GM21529 (cell line): ENCODE results near the gene GRM4.
A peak's percentile ranks its signal among the peaks of the same experiment; 100 is the strongest.
"Not testable (repeated sequence)": the region's sequence is repeated elsewhere in the genome, so short reads cannot be mapped to it uniquely, and the experiment has no call there.

Source experiments
- ATAC-seq: cut with Tn5 transposase; IDR thresholded peaks from one replicate; pipeline ENCODE4 v1.9.1; 2021; ENCODE audit not compliant: unreplicated experiment

Gene GRM4

DNA sequence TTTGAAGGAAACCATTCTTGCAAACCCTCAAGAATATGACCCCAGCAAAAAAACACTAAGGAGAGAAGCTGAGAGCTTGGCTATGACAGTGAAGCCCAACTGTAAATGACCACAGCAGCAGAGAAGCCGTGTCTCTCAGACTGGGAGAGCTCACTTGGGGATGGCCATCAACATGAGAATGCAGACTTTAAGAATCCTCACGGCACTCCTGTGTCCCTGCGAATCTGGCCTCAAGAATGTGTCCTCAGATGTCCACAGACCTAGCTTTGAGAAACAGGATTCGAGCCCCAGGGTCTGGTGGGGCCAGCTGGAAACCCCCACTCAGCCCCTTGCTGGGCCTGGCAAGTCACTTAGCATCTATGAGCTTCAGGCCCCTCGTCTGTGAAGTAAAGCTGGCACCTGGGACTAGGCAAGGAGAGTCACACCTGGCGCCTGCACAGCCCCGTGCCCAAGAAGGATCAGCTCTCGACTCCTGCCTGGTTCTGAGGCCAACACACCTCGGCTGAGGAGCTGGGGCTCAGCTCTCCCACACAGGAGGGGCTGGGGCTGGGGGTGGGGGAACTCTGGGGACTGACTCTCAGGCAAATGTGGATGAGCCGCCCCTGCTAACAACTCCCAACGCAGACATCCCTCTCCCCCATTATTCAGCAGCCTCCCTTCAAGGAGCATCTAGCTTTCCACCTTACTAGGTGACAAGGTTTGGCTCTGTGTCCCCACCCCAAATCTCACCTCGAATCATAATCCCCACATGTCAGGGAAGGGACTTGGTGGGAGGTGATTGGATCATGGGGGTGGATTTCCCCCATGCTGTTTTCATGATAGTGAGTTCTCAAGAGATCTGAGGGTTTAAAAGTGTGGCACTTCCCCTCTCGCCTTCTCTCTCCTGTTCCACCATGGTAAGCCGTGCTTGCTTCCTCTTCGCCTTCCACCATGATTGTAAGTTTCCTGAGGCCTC is 97.7 kb downstream of the GRM4 start:
- no peak for ATAC-seq

- ATAC-seq, result no peak
Measured at GRCh38 chr6:34046617-34047016, 99.3 kb downstream of the GRM4 start.

DNA sequence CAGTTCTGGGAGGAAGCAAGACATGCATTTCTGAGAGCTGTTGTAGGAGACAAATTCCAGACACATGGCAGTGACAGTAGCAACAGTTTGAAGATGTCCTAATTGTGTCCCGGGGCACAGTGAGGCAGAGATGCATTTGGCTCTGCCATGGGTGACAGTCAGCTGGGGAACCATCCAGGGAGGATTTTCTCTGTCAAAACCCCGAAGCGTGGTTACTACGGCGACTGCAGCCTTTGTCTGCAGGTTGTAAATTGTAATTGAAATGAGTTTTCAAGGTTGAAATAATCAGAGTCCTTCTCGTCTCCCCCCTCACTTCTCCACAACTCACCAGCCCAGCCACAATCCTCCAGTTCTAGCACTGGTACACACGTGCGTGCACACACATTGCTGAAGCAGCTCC is 100.1 kb downstream of the GRM4 start:
- no peak for ATAC-seq

- no peak for ATAC-seq
Measured at GRCh38 chr6:34044945-34045595, 100.8 kb downstream of the GRM4 start.

DNA sequence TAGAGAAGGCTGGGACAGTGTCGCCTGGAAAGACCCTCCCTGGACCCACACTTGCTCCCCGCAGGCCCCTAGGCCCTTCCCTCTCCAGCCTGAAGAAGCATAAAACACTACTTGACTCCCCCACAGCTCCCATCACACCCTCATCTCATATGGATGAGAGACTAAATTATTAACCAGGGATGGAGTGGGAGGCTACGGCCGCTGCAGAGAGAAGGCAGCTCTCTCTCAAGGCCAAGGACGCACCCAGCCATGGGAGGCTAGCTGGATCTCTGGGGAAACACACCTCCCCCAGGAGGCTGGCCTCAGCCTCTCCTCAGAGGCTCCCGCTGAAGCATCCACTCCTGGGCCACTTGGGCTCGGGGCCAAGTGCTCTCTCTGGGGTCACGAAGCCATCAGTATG is 102.5 kb downstream of the GRM4 start:
- ATAC-seq, result no peak

DNA sequence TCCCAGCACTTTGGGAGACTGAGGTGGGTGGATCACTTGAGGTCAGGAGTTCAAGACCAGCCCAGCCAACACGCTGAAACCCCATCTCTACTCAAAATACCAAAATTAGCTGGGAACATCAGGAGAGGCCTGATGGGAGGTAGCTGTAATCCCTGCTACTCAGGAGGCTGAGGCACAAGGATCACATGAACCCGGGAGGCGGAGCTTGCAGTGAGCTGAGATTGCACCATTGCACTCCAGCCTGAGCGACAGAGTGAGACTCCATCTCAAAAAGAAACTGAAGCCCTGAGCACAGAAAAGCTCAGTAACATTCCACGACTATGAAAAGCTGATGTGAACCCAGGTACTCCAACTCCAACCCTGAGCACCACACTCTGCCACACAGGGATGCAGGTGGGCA is 103.9 kb downstream of the GRM4 start:
- not testable (repeated sequence) for ATAC-seq

DNA sequence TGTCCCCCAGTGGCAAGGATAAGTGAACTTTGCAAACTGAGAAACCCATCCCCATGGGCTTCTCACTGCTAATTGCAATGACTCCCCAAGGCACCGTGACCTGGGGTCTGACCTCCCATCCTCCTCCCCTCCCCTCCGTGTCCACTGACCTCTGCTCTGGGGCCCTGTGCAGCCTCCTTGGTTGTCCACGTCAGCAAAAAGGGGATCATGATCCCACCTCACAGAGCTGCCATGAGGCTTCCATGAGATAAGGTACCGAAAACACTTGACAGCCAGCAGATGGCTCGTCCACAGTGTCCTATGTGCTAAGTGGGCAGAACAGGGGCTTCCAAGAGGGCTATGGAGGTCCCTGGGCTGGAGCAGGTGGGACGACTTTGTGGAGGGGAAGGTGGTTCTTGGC is 104.5 kb downstream of the GRM4 start:
- ATAC-seq, result no peak

DNA sequence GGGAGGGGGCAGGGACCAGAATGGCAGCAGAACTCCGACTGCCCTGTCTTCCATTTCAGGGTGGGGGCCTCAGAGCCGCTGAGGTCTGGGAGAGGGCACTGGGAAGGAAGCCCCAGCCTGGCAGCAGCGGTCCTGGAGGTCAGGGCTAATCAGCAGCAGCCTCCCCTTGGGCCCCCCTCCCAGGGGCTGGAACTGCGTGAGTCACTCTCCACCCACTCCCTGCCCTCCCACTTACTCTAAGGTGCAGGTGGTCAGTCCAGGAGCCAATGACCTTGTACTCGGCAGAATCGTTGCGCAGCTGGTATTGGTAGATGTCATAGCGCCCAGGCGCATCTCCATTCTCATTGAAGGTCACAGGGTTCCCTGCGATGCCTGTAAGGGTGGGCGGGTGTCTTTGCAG is 105.9 kb downstream of the GRM4 start:
- no peak for ATAC-seq

DNA sequence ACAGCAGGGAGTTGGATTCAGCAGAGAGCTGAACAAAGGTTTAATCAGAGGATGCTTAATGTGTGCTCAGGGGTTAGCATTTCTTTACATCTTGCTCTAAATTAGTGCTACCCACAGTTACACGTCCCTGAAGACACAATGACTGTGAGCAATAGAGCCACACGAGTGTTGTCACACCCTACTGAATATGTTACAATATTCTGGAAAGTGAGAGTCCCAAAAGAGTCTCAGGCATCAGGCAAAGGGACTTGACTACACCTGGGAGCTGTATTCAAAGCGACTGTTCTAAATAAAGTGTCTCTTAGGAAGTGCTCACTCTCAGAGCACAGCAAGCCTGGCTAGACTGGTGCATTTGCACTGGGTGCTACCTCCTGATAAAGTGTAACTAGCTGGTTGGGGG is 108.7 kb downstream of the GRM4 start:
- ATAC-seq, result no peak

DNA sequence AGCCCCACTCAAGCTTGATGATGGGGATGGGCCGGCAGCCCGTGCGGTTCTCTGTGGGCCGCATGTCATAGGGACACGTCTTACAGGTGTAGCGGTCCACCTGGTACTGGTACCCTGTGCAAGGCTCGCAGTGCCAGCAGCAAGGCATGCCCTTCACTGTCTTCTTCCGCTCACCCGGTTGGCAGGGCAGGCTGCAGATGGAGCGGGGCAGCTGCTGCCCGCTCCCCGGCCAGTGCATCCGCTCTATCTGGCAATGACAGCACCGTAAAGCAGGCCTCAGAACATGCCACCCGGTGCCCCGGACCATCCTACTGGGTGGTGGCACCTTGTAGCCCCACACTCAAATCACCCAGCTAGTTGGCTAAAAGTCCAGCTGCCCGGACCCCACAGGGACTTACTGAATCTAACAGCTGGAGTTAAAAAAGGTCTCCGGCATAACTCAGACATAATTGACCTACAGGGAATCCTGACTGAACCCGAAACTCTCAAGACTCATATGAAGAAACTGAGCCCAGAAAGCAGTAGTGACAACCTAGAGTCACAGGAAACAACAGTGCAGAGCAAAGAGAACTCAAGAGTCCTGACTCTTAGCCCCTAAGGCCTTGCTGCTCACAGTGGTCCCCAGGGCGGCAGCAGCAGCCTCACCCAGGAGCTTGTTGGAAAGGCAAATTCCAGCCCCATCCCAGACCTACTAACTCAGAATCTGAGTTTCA is 109.4 kb downstream of the GRM4 start:
- ATAC-seq, result peak; percentile 79

DNA sequence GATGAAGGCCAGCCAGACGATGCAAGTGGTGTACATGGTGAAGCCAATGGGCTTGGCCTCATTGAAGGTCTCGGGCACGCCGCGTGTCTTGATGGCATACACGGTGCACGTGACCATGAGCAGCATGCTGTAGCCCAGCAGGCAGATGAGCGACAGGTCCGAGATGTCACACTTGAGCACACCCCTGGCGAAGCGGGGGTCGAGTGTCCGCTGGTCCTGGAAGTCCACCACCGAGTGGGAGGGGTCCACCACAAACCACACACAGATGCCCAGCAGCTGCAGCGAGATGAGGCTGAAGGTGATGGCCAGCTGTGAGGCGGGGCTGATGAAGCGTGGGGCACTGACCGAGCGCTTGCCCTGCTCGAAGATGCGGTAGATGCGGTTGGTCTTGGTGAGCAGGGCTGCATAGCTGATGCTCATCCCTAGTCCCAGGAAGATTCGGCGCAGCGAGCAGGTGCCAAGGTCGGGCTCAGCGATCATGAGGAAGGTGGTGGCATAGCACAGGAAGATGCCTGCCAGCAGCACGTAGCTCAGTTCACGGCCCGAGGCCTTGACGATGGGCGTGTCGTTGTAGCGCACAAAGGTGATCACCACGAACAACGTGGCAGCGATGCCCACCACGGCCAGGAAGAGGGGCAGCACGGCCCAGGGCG is 110.1 kb downstream of the GRM4 start:
- no peak for ATAC-seq

DNA sequence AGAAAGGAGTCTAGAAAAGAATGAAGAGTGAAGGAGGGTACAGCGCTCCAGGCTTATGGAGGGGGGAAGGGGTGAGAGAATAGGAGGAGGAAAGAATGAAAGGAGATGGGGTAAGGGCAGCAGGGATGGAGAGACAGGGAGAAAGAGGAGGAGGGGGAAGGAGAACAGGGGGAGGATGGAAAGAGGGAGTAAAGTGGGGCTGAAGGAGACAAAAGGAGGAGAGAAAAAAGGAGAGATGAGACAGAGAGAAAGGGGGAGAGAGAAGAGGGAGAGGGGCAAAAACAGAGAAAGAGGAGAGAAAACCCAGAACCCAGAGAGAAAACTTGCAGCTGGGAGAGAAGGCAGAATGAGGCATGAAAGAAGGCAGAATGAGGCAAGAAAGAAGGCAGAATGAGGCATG is 110.7 kb downstream of the GRM4 start:
- no peak for ATAC-seq

DNA sequence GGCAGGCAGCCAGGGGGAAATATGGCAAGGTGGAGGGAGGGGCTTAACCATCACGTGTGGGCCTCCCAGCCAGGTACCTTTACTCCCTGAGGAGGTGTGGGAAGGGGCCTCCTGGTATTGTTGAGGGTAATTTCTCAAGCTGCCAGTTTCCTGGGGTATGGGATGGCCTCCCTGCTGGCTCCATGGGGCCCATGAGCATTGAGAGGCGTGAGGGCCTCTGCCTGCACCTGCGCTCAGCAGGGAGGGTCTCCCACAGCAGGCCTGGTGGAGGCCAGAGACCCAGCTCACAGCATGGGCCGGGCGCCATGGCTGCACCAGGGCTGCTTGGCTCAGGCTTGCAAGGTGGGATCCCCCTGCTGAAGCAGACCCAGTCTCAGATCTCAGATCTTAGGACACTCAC is 113.0 kb downstream of the GRM4 start:
- no peak for ATAC-seq

- no peak for ATAC-seq
Measured at GRCh38 chr6:34031625-34032383, 114.1 kb downstream of the GRM4 start.

- no peak for ATAC-seq
Measured at GRCh38 chr6:34030831-34031624, 114.9 kb downstream of the GRM4 start.

GRCh38 chr6:34029489-34030280 is 116.2 kb downstream of the GRM4 start:
- ATAC-seq, result no peak

GRCh38 chr6:34028691-34029360 is 117.1 kb downstream of the GRM4 start:
- ATAC-seq, result no peak

DNA sequence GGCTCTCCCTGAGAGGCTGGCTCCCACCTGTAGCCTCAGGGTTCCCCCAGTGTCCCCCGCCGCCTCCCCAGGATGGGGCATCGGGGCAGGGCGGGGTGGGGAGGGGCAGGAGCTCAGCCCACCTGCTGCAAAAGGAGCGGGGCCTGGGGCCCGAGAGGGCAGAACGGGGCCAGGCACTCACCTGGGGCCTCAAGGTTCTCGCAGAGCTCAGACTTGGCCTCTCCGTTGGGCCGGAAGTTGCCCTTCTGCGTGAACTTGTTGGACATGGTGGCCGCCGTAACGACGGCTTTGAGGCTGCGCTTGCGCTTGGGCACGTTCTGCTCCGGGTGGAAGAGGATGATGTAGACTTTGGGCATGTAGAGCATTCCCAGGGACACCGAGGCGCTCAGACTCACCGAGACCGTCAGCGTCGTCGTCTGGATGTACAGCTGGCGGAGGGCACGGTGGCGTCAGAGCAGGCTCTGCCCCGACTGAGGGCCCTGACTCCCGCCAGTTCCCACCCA is 117.9 kb downstream of the GRM4 start:
- no peak for ATAC-seq
